IMR-90 (cell line): Measurements from ENCODE around the gene PNPLA5. TPM values are rescaled to one million over a fixed set of nuclear protein-coding genes. Genes with fewer than 3 reads are reported as not detected.

ENCODE experiments used
- ATAC-seq: fragments of 200-7000 bp; cut with Tn5 transposase; 2 replicates; pipeline ENCODE4 v1.9.1; 2020; ENCODE audit warnings: low read depth, mild to moderate bottlenecking, moderate library complexity
- BruUV-seq: library from RNA; stranded (reverse); fragments of 400-500 nt; replicated peaks from 2 replicates; lab custom pipeline; 2021; lab: Mats Ljungman, UMichigan
- CTCF ChIA-PET: fragments of 300-600 bp; formaldehyde crosslinking; extraction: SDS; loops from one replicate; lab custom pipeline; 2021; ENCODE audit warnings: antibody characterized with exemption; lab: Yijun Ruan, JAX
- POLR2A ChIA-PET: fragments of 300-600 bp; sonication (Branson Sonifier 250); formaldehyde crosslinking; loops from one replicate; lab custom pipeline; 2022; ENCODE audit warnings: antibody characterized with exemption; ENCODE audit not compliant: unreplicated experiment; lab: Charles Lee
- DNase-seq: peaks from one replicate; pipeline ENCODE4 v3.0.0; 2013
- H2AFZ ChIP-seq: replicated peaks from 2 replicates; pipeline ENCODE3; 2013; ENCODE audit warnings: low read length, mild to moderate bottlenecking; ENCODE audit not compliant: poor library complexity
- H2AK5ac ChIP-seq: 2 replicates; pipeline ENCODE4 v1.6.1; 2013; ENCODE audit warnings: low read depth, low read length, inconsistent platforms
- H2AK9ac ChIP-seq: replicated peaks from 2 replicates; pipeline ENCODE3; 2013; ENCODE audit warnings: mild to moderate bottlenecking, low read depth, low read length, moderate library complexity; ENCODE audit not compliant: poor library complexity
- H2BK120ac ChIP-seq: 2 replicates; pipeline ENCODE4 v1.6.1; 2013; ENCODE audit warnings: low read depth, low read length, inconsistent platforms
- H2BK15ac ChIP-seq: 3 replicates; pipeline ENCODE4 v1.6.1; 2013; ENCODE audit warnings: low read depth, low read length, inconsistent platforms
- H2BK20ac ChIP-seq: 2 replicates; pipeline ENCODE4 v1.6.1; 2013; ENCODE audit warnings: low read depth, mild to moderate bottlenecking, inconsistent platforms, low read length, moderate library complexity
- H2BK5ac ChIP-seq: 2 replicates; pipeline ENCODE4 v1.6.1; 2013; ENCODE audit warnings: mild to moderate bottlenecking, low read depth, low read length, inconsistent platforms; ENCODE audit not compliant: poor library complexity, severe bottlenecking
- H3K14ac ChIP-seq: replicated peaks from 2 replicates; pipeline ENCODE4 v1.6.1; 2013; ENCODE audit warnings: low read depth, low read length, inconsistent platforms
- H3K18ac ChIP-seq: 2 replicates; pipeline ENCODE4 v1.6.1; 2013; ENCODE audit warnings: low read depth, low read length, control low read depth
- H3K23ac ChIP-seq: 2 replicates; pipeline ENCODE4 v1.6.1; 2013; ENCODE audit warnings: low read depth, low read length, inconsistent platforms
- H3K27ac ChIP-seq: 2 replicates; pipeline ENCODE4 v1.5.1; 2013; ENCODE audit warnings: mild to moderate bottlenecking, control low read depth, low read length; ENCODE audit not compliant: insufficient read depth
- H3K27me3 ChIP-seq: 2 replicates; pipeline ENCODE4 v1.6.1; 2013; ENCODE audit warnings: low read length; ENCODE audit not compliant: control insufficient read depth, insufficient read depth
- H3K36me3 ChIP-seq: 2 replicates; pipeline ENCODE4 v1.6.1; 2013; ENCODE audit warnings: low read length, mixed read lengths; ENCODE audit not compliant: control insufficient read depth, insufficient read depth
- H3K4ac ChIP-seq: 2 replicates; pipeline ENCODE4 v1.6.1; 2013; ENCODE audit warnings: low read depth, low read length, inconsistent platforms
- H3K4me1 ChIP-seq: 2 replicates; pipeline ENCODE4 v1.6.1; 2013; ENCODE audit warnings: low read length, mixed read lengths; ENCODE audit not compliant: control insufficient read depth, insufficient read depth
- H3K4me2 ChIP-seq: 2 replicates; pipeline ENCODE4 v1.6.1; 2013; ENCODE audit warnings: low read depth, mild to moderate bottlenecking, control low read depth, low read length, moderate library complexity
- H3K4me3 ChIP-seq: 2 replicates; pipeline ENCODE4 v1.5.1; 2013; ENCODE audit warnings: low read depth, mild to moderate bottlenecking, control low read depth, low read length, moderate library complexity; ENCODE audit not compliant: insufficient read depth
- H3K56ac ChIP-seq: 2 replicates; pipeline ENCODE4 v1.6.1; 2013; ENCODE audit warnings: low read length, inconsistent platforms; ENCODE audit not compliant: insufficient read depth; ENCODE audit errors: extremely low read depth
- H3K79me1 ChIP-seq, 2 experiments: 2 replicates each; pipeline ENCODE4 v1.6.1; 2013; ENCODE audit warnings: low read length in 2 of 2, inconsistent platforms in 1 of 2, low read depth in 1 of 2
- H3K9ac ChIP-seq: 2 replicates; pipeline ENCODE4 v1.6.1; 2013; ENCODE audit warnings: low read depth, low read length, control low read depth
- H3K9me1 ChIP-seq: 2 replicates; pipeline ENCODE4 v1.6.1; 2013; ENCODE audit warnings: low read length, inconsistent platforms; ENCODE audit not compliant: insufficient read depth
- H3K9me3 ChIP-seq: 2 replicates; pipeline ENCODE4 v1.6.1; 2013; ENCODE audit warnings: low read length; ENCODE audit not compliant: control insufficient read depth, insufficient read depth
- H4K20me1 ChIP-seq: 2 replicates; pipeline ENCODE4 v1.6.1; 2013; ENCODE audit warnings: low read length, inconsistent platforms; ENCODE audit not compliant: insufficient read depth
- H4K5ac ChIP-seq: 2 replicates; pipeline ENCODE4 v1.6.1; 2013; ENCODE audit warnings: mild to moderate bottlenecking, low read depth, low read length, control low read depth
- H4K8ac ChIP-seq, 2 experiments: 2 replicates each; pipeline ENCODE4 v1.6.1; 2013; ENCODE audit warnings: low read depth in 2 of 2, low read length in 2 of 2, control low read depth in 1 of 2, inconsistent platforms in 1 of 2
- H4K91ac ChIP-seq: 2 replicates; pipeline ENCODE4 v1.6.1; 2013; ENCODE audit warnings: low read depth, low read length, inconsistent platforms; ENCODE audit not compliant: insufficient read depth
- CEBPB ChIP-seq: IDR thresholded peaks from 2 replicates; pipeline ENCODE4 v1.6.1; 2012; ENCODE audit warnings: low read depth, low read length, improper control_type of control experiment
- CHD1 ChIP-seq: IDR thresholded peaks from 2 replicates; pipeline ENCODE4 v1.6.1; 2012; ENCODE audit warnings: low read depth, low read length, improper control_type of control experiment
- FOS ChIP-seq: fragments of 150-350 bp; IDR thresholded peaks from 2 replicates; pipeline ENCODE4 v1.6.1; 2016; ENCODE audit warnings: low read depth, low read length
- MAFK ChIP-seq: IDR thresholded peaks from 2 replicates; pipeline ENCODE4 v1.6.1; 2012; ENCODE audit warnings: low read depth, low read length, improper control_type of control experiment
- MAZ ChIP-seq: IDR thresholded peaks from 2 replicates; pipeline ENCODE4 v1.6.1; 2012; ENCODE audit warnings: low read depth, mild to moderate bottlenecking, low read length, improper control_type of control experiment, moderate library complexity, borderline replicate concordance
- NFE2L2 ChIP-seq: fragments of 150-350 bp; IDR thresholded peaks from 2 replicates; pipeline ENCODE4 v1.6.1; 2016; ENCODE audit warnings: low read depth, mild to moderate bottlenecking, low read length
- POLR2A ChIP-seq: IDR thresholded peaks from 2 replicates; pipeline ENCODE4 v1.6.1; 2012; ENCODE audit warnings: mild to moderate bottlenecking, low read depth, low read length
- RAD21 ChIP-seq: IDR thresholded peaks from 2 replicates; pipeline ENCODE4 v1.6.1; 2012; ENCODE audit warnings: low read length, improper control_type of control experiment
- RFX5 ChIP-seq: IDR thresholded peaks from 2 replicates; pipeline ENCODE4 v1.8.0; 2012; ENCODE audit warnings: low read depth, mild to moderate bottlenecking, low read length, moderate library complexity
- SMC3 ChIP-seq: fragments of 150-350 bp; IDR thresholded peaks from 2 replicates; pipeline ENCODE4 v1.6.1; 2016; ENCODE audit warnings: low read depth, mild to moderate bottlenecking, antibody characterized with exemption, low read length, moderate library complexity
- WGBS, 2 experiments: methylation state at CpG; one replicate each; pipeline versions ENCODE4 v1.1.5 to v1.1.7; 2013; ENCODE audit warnings: missing lambda C conversion rate in 2 of 2; ENCODE audit not compliant: insufficient read length in 1 of 2; ENCODE audit errors: extremely low coverage in 2 of 2; 5-methylcytosine and 5-hydroxymethylcytosine counted together
- dilution Hi-C: fragments of 300-500 bp; cut with HindIII; formaldehyde crosslinking; loops from one replicate; pipeline ENCODE4 v1.14.3; 2018; ENCODE audit warnings: low sequenced_read_pairs; ENCODE audit not compliant: unreplicated experiment
- in situ Hi-C: fragments of 300-500 bp; cut with MboI; formaldehyde crosslinking; loops from 3 replicates; pipeline ENCODE4 v1.14.3; 2019; ENCODE audit warnings: low sequenced_read_pairs, inconsistent platforms, mixed read lengths
- intact Hi-C: fragments of 100-400 bp; cut with micrococcal nuclease; formaldehyde crosslinking; loops from 2 replicates; pipeline ENCODE4 v1.10.0; 2022
- polyA plus RNA-seq, 3 experiments: library from polyadenylated mRNA; depleted of rRNA; stranded (reverse); fragments of >200 nt; gene quantifications; 2 replicates each; pipeline ENCODE4 v1.2.3, GENCODE V29; 2012; ENCODE audit warnings: low replicate concordance in 1 of 3
- total RNA-seq: library from RNA; depleted of rRNA; stranded (reverse); fragments of >200 nt; gene quantifications from 2 replicates; pipeline ENCODE4 v1.2.3, GENCODE V29; 2012
- TF ChIP-seq, protein P1 (sequence below): conservative IDR thresholded peaks from 2 replicates; pipeline ENCODE4 v1.5.1; 2012; ENCODE audit warnings: mild to moderate bottlenecking, low read depth, low read length, improper control_type of control experiment

The PNPLA5 gene
- total and polyA plus RNA-seq, 2 of the 4 experiments (the other 2 are of a cell fraction), result 0.18 to 0.44 TPM

DNA sequence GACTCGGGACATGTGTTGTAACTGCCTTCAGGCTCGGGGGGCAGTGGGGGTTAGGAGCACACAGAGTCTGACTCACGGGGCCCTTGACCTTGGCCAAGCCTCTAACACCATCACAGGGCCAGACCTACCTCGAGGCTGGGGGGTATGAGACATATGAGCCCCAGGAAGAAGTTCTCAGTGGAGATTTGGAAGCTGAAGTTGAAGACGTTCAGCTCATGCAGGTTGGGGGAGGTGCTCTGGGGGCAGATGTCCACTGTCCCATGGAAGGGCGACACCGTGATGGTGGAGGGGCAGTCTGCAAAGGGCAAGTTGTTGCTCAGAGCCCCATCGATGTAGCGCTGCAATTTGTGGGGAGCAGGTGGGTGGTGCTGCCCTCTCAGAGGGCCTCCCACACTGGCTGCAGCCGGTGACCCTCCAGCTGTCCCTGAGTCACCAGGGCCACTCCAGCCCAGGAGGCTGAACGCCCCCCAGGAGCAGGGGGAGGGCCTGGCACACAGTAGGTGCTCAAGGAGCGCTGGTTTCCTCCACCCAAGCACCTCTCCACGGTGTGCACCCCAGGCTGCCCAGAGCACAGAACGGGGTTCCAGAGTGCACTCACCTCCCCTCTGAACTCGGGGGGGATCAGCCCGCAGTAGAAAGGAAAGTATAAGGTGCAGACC lies 2.5 kb downstream of the PNPLA5 start:
- Histone ChIP-seq H3K4me3 (no peak overlapping the region), H2BK120ac (no peak overlapping the region), H3K18ac (no peak overlapping the region), H3K79me1 (no peaks in the 10 kb centered on the region), H3K9me1 (no peaks in the 10 kb centered on the region), H3K9ac (no peak overlapping the region), H4K20me1 (no peaks in the 10 kb centered on the region), H4K91ac (no peak overlapping the region), H3K36me3 (no peaks in the 10 kb centered on the region), H4K5ac (no peak overlapping the region), H2BK20ac (no peak overlapping the region), H3K56ac (no peak overlapping the region), H2AK9ac (no peak overlapping the region), H3K27me3 (peaks cover 33% of the 10 kb centered on the region), H2BK5ac (no peak overlapping the region), H2AFZ (peak overlapping the region; percentile 27), H3K14ac (no peak overlapping the region), H3K4me2 (no peak overlapping the region), H2AK5ac (no peak overlapping the region), H3K4me1 (no peaks in the 10 kb centered on the region; the same call in 1 of the 2 replicates), H4K8ac (no peak overlapping the region), H3K27ac (no peak overlapping the region), H3K23ac (no peak overlapping the region), H3K9me3 (no peaks in the 10 kb centered on the region), H3K4ac (no peak overlapping the region), H2BK15ac (no peak overlapping the region)
- 50% methylated on average over 1 of the region's 16 CpGs; no CpG with 5 or more reads in 1 of the 2 experiments for WGBS, 2 experiments
- dilution Hi-C loops, result no loop called here
- no peak for ATAC-seq
- TF ChIP-seq, protein P1, sequence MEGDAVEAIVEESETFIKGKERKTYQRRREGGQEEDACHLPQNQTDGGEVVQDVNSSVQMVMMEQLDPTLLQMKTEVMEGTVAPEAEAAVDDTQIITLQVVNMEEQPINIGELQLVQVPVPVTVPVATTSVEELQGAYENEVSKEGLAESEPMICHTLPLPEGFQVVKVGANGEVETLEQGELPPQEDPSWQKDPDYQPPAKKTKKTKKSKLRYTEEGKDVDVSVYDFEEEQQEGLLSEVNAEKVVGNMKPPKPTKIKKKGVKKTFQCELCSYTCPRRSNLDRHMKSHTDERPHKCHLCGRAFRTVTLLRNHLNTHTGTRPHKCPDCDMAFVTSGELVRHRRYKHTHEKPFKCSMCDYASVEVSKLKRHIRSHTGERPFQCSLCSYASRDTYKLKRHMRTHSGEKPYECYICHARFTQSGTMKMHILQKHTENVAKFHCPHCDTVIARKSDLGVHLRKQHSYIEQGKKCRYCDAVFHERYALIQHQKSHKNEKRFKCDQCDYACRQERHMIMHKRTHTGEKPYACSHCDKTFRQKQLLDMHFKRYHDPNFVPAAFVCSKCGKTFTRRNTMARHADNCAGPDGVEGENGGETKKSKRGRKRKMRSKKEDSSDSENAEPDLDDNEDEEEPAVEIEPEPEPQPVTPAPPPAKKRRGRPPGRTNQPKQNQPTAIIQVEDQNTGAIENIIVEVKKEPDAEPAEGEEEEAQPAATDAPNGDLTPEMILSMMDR, result no peak
- no peak for TF ChIP-seq CEBPB
- TF ChIP-seq RFX5, result no peak
- TF ChIP-seq MAFK, result no peak
- no peak for TF ChIP-seq MAZ
- no peak for TF ChIP-seq POLR2A
- TF ChIP-seq RAD21, result no peak
- no peak for TF ChIP-seq SMC3
- no peak for TF ChIP-seq CHD1
- no peak for TF ChIP-seq NFE2L2
- TF ChIP-seq FOS, result no peak
- intact Hi-C loops, result no loop called here
- POLR2A ChIA-PET, result no interaction called here
- DNase-seq, result no peak
- CTCF ChIA-PET, result interaction anchor here (1.3 kb wide), 1 partner anchor 57 kb away, joined by 3 read pairs; no protein-coding TSS in a partner anchor
- no TSS peak for BruUV-seq
- in situ Hi-C loops, result no loop called here
